ENCODE results near the gene SEMA3G. TPM values are rescaled to one million over a fixed set of nuclear protein-coding genes. Genes with fewer than 3 reads are reported as not detected.

Gene SEMA3G
- total and polyA plus RNA-seq, 2 experiments from 2014 or later = 0.47 to 2.5 TPM

GRCh38 chr3:52441091-52441771, 3.7 kb downstream of the SEMA3G start:
- H3K4me2 ChIP-seq = no peak overlapping the region
- peaks cover 8% of the 10 kb centered on the region; the same call in 2 of the 3 replicates for H3K4me1 Mint-ChIP-seq
- no peaks in the 10 kb centered on the region for H3K36me3 ChIP-seq (ENCODE audit: insufficient read depth)
- H4K20me1 ChIP-seq (replicated peaks; ENCODE audit: insufficient read depth) = no peaks in the 10 kb centered on the region
- H3K27ac Mint-ChIP-seq = no peak overlapping the region
- DNase-seq (ENCODE audit: low spot score) (no peak), ATAC-seq (no peak)
- no peaks in the 10 kb centered on the region for H3K79me2 ChIP-seq (replicated peaks; ENCODE audit: insufficient read depth)
- no peak overlapping the region for H2AFZ ChIP-seq
- H3K27me3 ChIP-seq (ENCODE audit: insufficient read depth) = no peaks in the 10 kb centered on the region
- H3K27me3 Mint-ChIP-seq (ENCODE audit: insufficient read depth, low read depth, poor library complexity) = peaks cover 7% of the 10 kb centered on the region
- H3K4me3 ChIP-seq = no peak overlapping the region
- no peaks in the 10 kb centered on the region for H3K4me1 ChIP-seq (ENCODE audit: insufficient read depth)
- TF ChIP-seq CTCF (conservative IDR thresholded peaks at IDR 0.05; ENCODE audit: low read depth in 2 of 2) (no peak), ZNF114 (CRISPR knock-in tag; IDR thresholded peaks at IDR 0.05) (no peak), POLR2AphosphoS5 (IDR thresholded peaks at IDR 0.05; ENCODE audit: low read depth) (no peak), STAT1 (IDR thresholded peaks at IDR 0.05; ENCODE audit: unreplicated experiment) (no peak), ZNF331 (CRISPR knock-in tag; IDR thresholded peaks at IDR 0.05; ENCODE audit: low read depth) (no peak), ETS1 (IDR thresholded peaks at IDR 0.05) (no peak), EZH2phosphoT487 (IDR thresholded peaks at IDR 0.05; ENCODE audit: unreplicated experiment) (no peak), REST (IDR thresholded peaks at IDR 0.05; ENCODE audit: unreplicated experiment) (no peak), EZH2 (IDR thresholded peaks at IDR 0.05; ENCODE audit: low read depth, unreplicated experiment) (no peak)
- no peaks in the 10 kb centered on the region for H3K9me3 Mint-ChIP-seq
- no peak overlapping the region for H3K4me3 Mint-ChIP-seq
- peaks cover 8% of the 10 kb centered on the region; the same call in 1 of the 2 replicates for H3K9me2 ChIP-seq (ENCODE audit: insufficient read depth)
- no peaks in the 10 kb centered on the region; the same call in 2 of the 3 replicates for H3K36me3 Mint-ChIP-seq (ENCODE audit: low read depth)
- no peaks in the 10 kb centered on the region for H3F3A ChIP-seq (replicated peaks; ENCODE audit: low read depth)
- no peak overlapping the region for H3K27ac ChIP-seq (ENCODE audit: low read depth)

All from GM23338 (cell line).